HEK293T (cell line): Measurements from ENCODE around the gene HSD17B8.

Source experiments
- BHLHE40 ChIP-seq: fragments of 450-650 bp; IDR thresholded peaks from 2 replicates; pipeline ENCODE4 v1.6.1; 2016; ENCODE audit warnings: mild to moderate bottlenecking, moderate library complexity, borderline replicate concordance
- ELF4 ChIP-seq: fragments of 450-650 bp; IDR thresholded peaks from 2 replicates; pipeline ENCODE4 v1.6.1; 2017; ENCODE audit warnings: antibody characterized with exemption
- FOXK2 ChIP-seq: fragments of 450-650 bp; IDR thresholded peaks from 2 replicates; pipeline ENCODE4 v1.6.1; 2016; ENCODE audit warnings: mild to moderate bottlenecking
- FOXM1 ChIP-seq: fragments of 450-650 bp; IDR thresholded peaks from 2 replicates; pipeline ENCODE4 v1.6.1; 2017; ENCODE audit warnings: mild to moderate bottlenecking, borderline replicate concordance
- HDGF ChIP-seq: fragments of 450-650 bp; IDR thresholded peaks from 2 replicates; pipeline ENCODE4 v1.6.1; 2017; ENCODE audit warnings: antibody characterized with exemption, borderline replicate concordance
- L3MBTL2 ChIP-seq: fragments of 450-650 bp; conservative IDR thresholded peaks from 2 replicates; pipeline ENCODE4 v1.6.1; 2016; ENCODE audit warnings: mild to moderate bottlenecking
- LEF1 ChIP-seq: fragments of 450-650 bp; IDR thresholded peaks from 2 replicates; pipeline ENCODE4 v1.6.1; 2017; ENCODE audit warnings: mild to moderate bottlenecking, borderline replicate concordance
- PKNOX1 ChIP-seq: fragments of 450-650 bp; IDR thresholded peaks from 2 replicates; pipeline ENCODE4 v1.6.1; 2016
- SP1 ChIP-seq: fragments of 450-650 bp; IDR thresholded peaks from 2 replicates; pipeline ENCODE4 v1.6.1; 2017
- SUZ12 ChIP-seq: fragments of 450-650 bp; IDR thresholded peaks from 2 replicates; pipeline ENCODE4 v1.6.1; 2016; ENCODE audit warnings: mild to moderate bottlenecking
- TARDBP ChIP-seq: fragments of 450-650 bp; IDR thresholded peaks from 2 replicates; pipeline ENCODE4 v1.6.1; 2016
- ZNF384 ChIP-seq: fragments of 450-650 bp; IDR thresholded peaks from 2 replicates; pipeline ENCODE4 v1.6.1; 2016

- TF ChIP-seq PKNOX1 (no peak), BHLHE40 (no peak), HDGF (no peak), L3MBTL2 (no peak), ZNF384 (no peak), FOXK2 (no peak), ELF4 (no peak), TARDBP (no peak), SUZ12 (no peak), LEF1 (no peak), SP1 (no peak), FOXM1 (no peak)
These were observed 3.2 kb downstream of the HSD17B8 start for GRCh38 chr6:33207552-33208090.
